Glutamatergic neuron (in vitro differentiated cells): ENCODE data around the gene MED16. TPM values are rescaled to one million over a fixed set of nuclear protein-coding genes. Genes with fewer than 3 reads are reported as not detected.

Source experiments
- DNase-seq: peaks from one replicate; pipeline ENCODE4 v3.0.0; 2022
- H3K27ac Mint-ChIP-seq: one replicate; pipeline ENCODE4 v1.8.0; 2020; ENCODE audit warnings: mild to moderate bottlenecking, mixed read lengths, inconsistent platforms; ENCODE audit not compliant: unreplicated experiment
- H3K27me3 Mint-ChIP-seq: one replicate; pipeline ENCODE4 v1.8.0; 2020; ENCODE audit warnings: mild to moderate bottlenecking, moderate library complexity, mixed read lengths, inconsistent platforms; ENCODE audit not compliant: unreplicated experiment
- H3K36me3 Mint-ChIP-seq: one replicate; pipeline ENCODE4 v1.8.0; 2020; ENCODE audit warnings: mild to moderate bottlenecking, mixed read lengths, inconsistent platforms; ENCODE audit not compliant: unreplicated experiment
- H3K4me1 Mint-ChIP-seq: one replicate; pipeline ENCODE4 v1.8.0; 2020; ENCODE audit warnings: mild to moderate bottlenecking, low read depth, mixed read lengths, inconsistent platforms; ENCODE audit not compliant: unreplicated experiment
- H3K4me3 Mint-ChIP-seq: one replicate; pipeline ENCODE4 v1.8.0; 2020; ENCODE audit warnings: mild to moderate bottlenecking, mixed read lengths, inconsistent platforms; ENCODE audit not compliant: unreplicated experiment
- H3K9me3 Mint-ChIP-seq: one replicate; pipeline ENCODE4 v1.8.0; 2020; ENCODE audit warnings: mild to moderate bottlenecking, moderate library complexity, mixed read lengths, inconsistent platforms; ENCODE audit not compliant: unreplicated experiment
- CTCF ChIP-seq: fragments of 200-600 bp; sonication (generic); IDR thresholded peaks from one replicate; pipeline ENCODE4 v1.5.0; 2021; ENCODE audit not compliant: partially characterized antibody, unreplicated experiment
- total RNA-seq: library from RNA; stranded (reverse); fragmentation: NEBNext Ultra II Directional; extraction: Animal tissue kit (Norgen Biotek cat#: 25700); gene quantifications from one replicate; pipeline ENCODE4 v1.2.1, GENCODE V29; 2021; ENCODE audit not compliant: unreplicated experiment

The MED16 gene
- total RNA-seq, 1 donor from 2014 or later = 65.0 TPM

GRCh38 chr19:869245-870177 lies 23.5 kb downstream of the MED16 start:
- no peak for TF ChIP-seq CTCF
- H3K36me3 Mint-ChIP-seq = peaks cover 5% of the 10 kb centered on the region
- H3K9me3 Mint-ChIP-seq = peaks cover 11% of the 10 kb centered on the region
- H3K27ac Mint-ChIP-seq = no peak overlapping the region
- H3K4me3 Mint-ChIP-seq = peak overlapping the region; percentile 38
- peaks cover 6% of the 10 kb centered on the region for H3K4me1 Mint-ChIP-seq
- no peak for DNase-seq
- H3K27me3 Mint-ChIP-seq = peaks cover 10% of the 10 kb centered on the region

- no peak for DNase-seq
- Mint-ChIP-seq H3K27me3 (peaks cover 10% of the 10 kb centered on the region), H3K4me1 (peaks cover 6% of the 10 kb centered on the region), H3K36me3 (peaks cover 5% of the 10 kb centered on the region), H3K4me3 (no peak overlapping the region), H3K9me3 (peaks cover 14% of the 10 kb centered on the region), H3K27ac (no peak overlapping the region)
- TF ChIP-seq CTCF = no peak
Measured at GRCh38 chr19:868458-869244, 24.3 kb downstream of the MED16 start.

GRCh38 chr19:867855-868457 lies 25.0 kb downstream of the MED16 start:
- peaks cover 6% of the 10 kb centered on the region for H3K4me1 Mint-ChIP-seq
- H3K9me3 Mint-ChIP-seq = peaks cover 17% of the 10 kb centered on the region
- TF ChIP-seq CTCF = no peak
- H3K4me3 Mint-ChIP-seq = peak overlapping the region; percentile 69
- H3K27ac Mint-ChIP-seq = no peak overlapping the region
- peaks cover 13% of the 10 kb centered on the region for H3K27me3 Mint-ChIP-seq
- peaks cover 5% of the 10 kb centered on the region for H3K36me3 Mint-ChIP-seq
- no peak for DNase-seq

- peak; percentile 62 for DNase-seq
- H3K4me3 Mint-ChIP-seq = peak overlapping the region; percentile 69
- peaks cover 5% of the 10 kb centered on the region for H3K36me3 Mint-ChIP-seq
- peak overlapping the region; percentile 87 for H3K27ac Mint-ChIP-seq
- no peak for TF ChIP-seq CTCF
- peaks cover 6% of the 10 kb centered on the region for H3K4me1 Mint-ChIP-seq
- peaks cover 16% of the 10 kb centered on the region for H3K27me3 Mint-ChIP-seq
- peaks cover 17% of the 10 kb centered on the region for H3K9me3 Mint-ChIP-seq
Measured at GRCh38 chr19:867301-867793, 25.6 kb downstream of the MED16 start.
